OCI-LY1 (cell line): ENCODE measurements around the gene C1QTNF9B.

Experiments used
- EZH2 ChIP-seq: fragments of 200-600 bp; sonication (generic), shearing (Covaris generic); IDR thresholded peaks from 2 replicates; pipeline ENCODE4 v1.8.0; 2017; ENCODE audit warnings: borderline replicate concordance, mixed run types, mild to moderate bottlenecking, antibody characterized with exemption, low read length, moderate library complexity, mixed read lengths
- TF ChIP-seq, protein P1 (sequence below): fragments of 200-600 bp; sonication (generic), shearing (Covaris generic); IDR thresholded peaks from 2 replicates; pipeline ENCODE4 v1.5.1; 2017; ENCODE audit warnings: mild to moderate bottlenecking, antibody characterized with exemption, low read length, moderate library complexity, mixed read lengths

DNA sequence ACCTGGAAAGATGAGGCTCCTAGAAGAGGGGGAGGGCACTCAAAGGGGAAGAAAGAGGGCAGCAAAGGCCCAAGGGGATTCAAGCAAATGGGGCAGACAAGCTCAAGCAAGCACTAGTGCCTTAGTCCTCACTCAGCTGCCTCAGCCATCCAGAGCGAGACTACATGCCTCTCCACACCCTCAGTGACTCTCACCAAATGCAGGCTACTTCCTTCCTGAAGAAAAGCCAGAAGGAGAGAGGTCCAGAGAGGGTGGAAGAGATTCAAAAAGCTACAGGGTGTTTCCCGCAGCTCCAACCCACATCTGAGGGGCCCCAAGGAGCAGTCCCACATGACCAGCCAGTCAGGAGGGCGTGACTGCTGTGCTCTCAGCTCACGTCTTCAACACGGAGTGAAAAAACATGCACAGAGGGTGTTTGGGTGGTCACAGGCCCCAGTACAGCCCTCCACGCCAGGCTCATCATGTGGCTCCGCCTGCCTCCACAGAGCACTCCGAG, 48.6 kb downstream of the C1QTNF9B start:
- TF ChIP-seq, protein P1, sequence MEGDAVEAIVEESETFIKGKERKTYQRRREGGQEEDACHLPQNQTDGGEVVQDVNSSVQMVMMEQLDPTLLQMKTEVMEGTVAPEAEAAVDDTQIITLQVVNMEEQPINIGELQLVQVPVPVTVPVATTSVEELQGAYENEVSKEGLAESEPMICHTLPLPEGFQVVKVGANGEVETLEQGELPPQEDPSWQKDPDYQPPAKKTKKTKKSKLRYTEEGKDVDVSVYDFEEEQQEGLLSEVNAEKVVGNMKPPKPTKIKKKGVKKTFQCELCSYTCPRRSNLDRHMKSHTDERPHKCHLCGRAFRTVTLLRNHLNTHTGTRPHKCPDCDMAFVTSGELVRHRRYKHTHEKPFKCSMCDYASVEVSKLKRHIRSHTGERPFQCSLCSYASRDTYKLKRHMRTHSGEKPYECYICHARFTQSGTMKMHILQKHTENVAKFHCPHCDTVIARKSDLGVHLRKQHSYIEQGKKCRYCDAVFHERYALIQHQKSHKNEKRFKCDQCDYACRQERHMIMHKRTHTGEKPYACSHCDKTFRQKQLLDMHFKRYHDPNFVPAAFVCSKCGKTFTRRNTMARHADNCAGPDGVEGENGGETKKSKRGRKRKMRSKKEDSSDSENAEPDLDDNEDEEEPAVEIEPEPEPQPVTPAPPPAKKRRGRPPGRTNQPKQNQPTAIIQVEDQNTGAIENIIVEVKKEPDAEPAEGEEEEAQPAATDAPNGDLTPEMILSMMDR = no peak
- no peak for TF ChIP-seq EZH2
